Activated CD8-positive, alpha-beta memory T cell treated with anti-CD3 and anti-CD28 coated beads for 36 hours (primary cell): Measurements from ENCODE around the gene ISCA1. TPM values are rescaled to one million over a fixed set of nuclear protein-coding genes. Genes with fewer than 3 reads are reported as not detected.

ENCODE experiments used
- CTCF ChIA-PET: fragments of 350-600 bp; sonication (Branson Sonifier 250); formaldehyde crosslinking; loops from one replicate; lab custom pipeline; 2021; ENCODE audit warnings: antibody characterized with exemption; lab: Charles Lee
- POLR2A ChIA-PET: fragments of 350-600 bp; sonication (Branson Sonifier 250); formaldehyde crosslinking; loops from one replicate; lab custom pipeline; 2021; ENCODE audit warnings: antibody characterized with exemption; lab: Charles Lee
- total RNA-seq, 2 experiments: library from RNA; stranded (reverse); gene quantifications; one replicate each; pipeline ENCODE4 v1.2.3, GENCODE V29; 2021

ISCA1 gene
- total RNA-seq, 2 experiments from 2014 or later, result 36.3 TPM

DNA sequence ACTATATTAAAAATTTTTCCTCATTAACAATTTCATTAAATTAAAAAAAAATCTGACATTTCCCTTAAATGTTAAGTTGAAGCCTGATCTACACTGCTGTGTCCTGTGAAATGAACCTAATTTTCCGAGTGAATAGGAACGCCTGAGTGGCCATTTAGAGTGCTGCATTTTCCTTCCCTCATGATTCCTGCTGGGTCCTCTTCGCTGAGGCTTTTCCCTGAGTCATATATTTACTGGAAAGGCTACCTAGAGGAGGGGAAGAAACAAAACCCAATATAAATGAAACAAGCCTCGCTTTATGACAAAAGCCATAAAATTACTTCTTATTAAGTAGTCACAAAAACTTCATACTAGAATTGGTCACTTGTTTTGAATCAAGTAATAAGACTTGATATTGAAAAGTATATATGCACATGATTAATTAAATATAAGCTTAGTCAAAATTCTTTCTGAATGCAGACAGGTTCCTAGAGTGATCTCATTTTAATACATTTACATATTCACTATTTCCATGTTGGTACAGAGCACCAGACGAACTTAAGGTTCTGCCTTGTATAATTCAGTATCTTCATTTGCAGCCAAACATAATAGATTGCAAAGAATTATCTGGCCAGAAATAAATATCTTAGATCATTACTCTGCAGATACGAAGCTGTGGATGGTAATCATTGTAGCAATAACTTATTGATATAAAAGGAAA, 6.3 kb upstream of the ISCA1 start:
- ChIA-PET POLR2A (no interaction called here), CTCF (no interaction called here)

GRCh38 chr9:86287013-86287412, 4.7 kb upstream of the ISCA1 start:
- ChIA-PET CTCF (no interaction called here), POLR2A (no interaction called here)

DNA sequence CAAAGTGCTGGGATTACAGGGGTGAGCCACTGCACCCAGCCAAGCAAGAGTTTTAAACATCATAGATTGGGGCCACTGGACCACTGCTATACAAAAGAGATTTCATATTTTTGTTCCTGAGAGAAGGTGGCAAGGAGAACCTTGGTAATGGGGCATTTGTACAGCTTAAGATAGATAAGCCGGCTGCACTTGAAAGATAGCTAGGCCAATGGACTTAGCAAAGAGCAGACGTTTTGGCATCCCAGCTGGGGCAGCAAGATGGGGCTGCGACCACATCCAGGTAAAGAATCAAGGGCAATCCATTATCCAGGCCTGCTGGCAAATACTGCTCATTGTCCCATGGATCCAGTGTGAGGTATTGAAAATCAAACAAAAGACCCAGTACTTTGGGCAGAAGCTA, 3.9 kb upstream of the ISCA1 start:
- ChIA-PET CTCF (no interaction called here), POLR2A (no interaction called here)

GRCh38 chr9:86285261-86285660, 2.9 kb upstream of the ISCA1 start:
- POLR2A ChIA-PET, result no interaction called here
- CTCF ChIA-PET, result no interaction called here

DNA sequence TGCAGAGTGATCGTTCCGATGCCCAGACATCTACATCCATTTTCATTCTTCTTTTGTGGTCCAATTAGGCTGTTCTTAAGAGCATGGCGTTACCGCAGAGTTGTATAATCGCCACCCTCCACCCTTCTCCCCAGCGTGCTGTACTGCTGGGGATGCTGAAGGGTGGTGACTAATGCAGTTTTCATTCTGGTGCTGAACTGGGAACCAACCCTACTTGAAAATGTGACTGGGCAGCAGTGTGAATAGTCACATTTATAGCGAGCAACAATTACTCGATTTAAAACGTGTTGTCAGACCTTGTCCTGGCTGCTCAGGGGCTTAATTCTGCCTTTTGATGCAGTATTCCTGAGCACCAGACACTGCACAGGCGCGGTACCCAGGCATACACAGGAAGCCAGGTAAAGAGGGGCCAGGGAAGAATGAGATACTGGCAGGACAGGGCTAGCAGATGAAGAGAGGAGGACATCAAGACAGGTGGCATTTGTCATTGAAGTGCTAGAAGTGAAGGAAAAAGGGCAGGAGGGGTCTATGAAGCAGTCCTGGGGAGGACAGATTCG, 719 bp upstream of the ISCA1 start:
- CTCF ChIA-PET, result interaction anchor here (1.0 to 2.6 kb wide), 2 partner anchors 55 to 82 kb away, joined by 4 to 10 read pairs; no protein-coding TSS in a partner anchor
- POLR2A ChIA-PET, result interaction anchor here (0.5 to 1.3 kb wide), 7 partner anchors 8 to 1692 kb away, joined by 3 to 8 read pairs (median 5); partner anchors contain the start of genes CDK20 and TUT7

DNA sequence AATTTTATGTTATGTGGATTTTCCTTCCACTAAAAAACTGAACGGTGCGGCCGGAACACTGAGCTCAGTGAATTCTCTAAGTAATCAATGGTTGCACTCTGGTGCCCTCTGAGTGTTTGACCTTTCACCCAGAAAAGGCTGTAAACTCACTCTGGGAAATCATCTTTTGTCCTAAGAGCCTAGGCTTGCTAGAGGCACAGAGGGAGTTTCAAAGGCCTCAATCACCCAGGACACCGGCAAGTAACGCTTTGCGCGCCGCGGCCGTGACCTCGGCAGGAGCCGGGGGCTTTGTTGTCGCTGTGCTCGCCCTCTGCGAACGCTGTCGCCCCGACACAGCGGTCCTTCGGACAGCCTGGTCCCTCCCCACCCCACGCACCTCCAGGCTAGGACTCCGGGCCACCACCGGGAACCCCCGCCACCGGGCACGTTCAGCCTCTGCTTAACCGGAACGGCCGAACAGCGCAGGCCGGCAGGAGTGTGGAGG, 703 bp downstream of the ISCA1 start:
- POLR2A ChIA-PET, result interaction anchor here (0.6 to 1.3 kb wide), 6 partner anchors 15 to 338 kb away, joined by 3 to 8 read pairs (median 4); partner anchors contain the start of gene TUT7
- CTCF ChIA-PET, result interaction anchor here (1.0 to 2.6 kb wide), 2 partner anchors 56 to 80 kb away, joined by 4 to 10 read pairs; no protein-coding TSS in a partner anchor

GRCh38 chr9:86280580-86280979, 1.8 kb downstream of the ISCA1 start:
- CTCF ChIA-PET, result no interaction called here
- POLR2A ChIA-PET, result interaction anchor here (0.7 kb wide), 1 partner anchor 180 kb away, joined by 13 read pairs; no protein-coding TSS in a partner anchor

GRCh38 chr9:86279839-86280238, 2.5 kb downstream of the ISCA1 start:
- ChIA-PET POLR2A (interaction anchor here (0.7 kb wide), 1 partner anchor 179 kb away, joined by 13 read pairs; no protein-coding TSS in a partner anchor), CTCF (no interaction called here)

- CTCF ChIA-PET, result interaction anchor here (0.6 kb wide), 1 partner anchor 267 kb away, joined by 4 read pairs; no protein-coding TSS in a partner anchor
- POLR2A ChIA-PET, result no interaction called here
These were observed 5.3 kb downstream of the ISCA1 start for GRCh38 chr9:86277072-86277471.

DNA sequence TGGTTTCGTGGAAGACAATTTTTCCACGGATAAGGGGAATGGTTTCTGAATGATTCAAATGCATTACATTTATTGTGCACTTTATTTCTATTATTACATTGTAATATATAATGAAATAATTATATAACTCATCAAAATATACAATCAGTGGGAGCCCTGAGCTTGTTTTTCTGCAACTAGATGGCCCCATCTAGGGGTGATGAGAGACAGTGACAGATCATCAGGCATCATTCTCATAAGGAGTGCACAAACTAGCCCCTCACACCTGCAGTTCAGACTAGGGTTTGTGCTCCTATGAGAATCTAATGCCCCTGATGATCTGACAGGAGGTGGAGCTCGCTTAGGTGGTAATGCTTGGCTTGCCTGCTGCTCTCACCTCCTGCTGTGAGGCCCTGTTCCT, 6.4 kb downstream of the ISCA1 start:
- ChIA-PET CTCF (interaction anchor here (0.6 kb wide), 1 partner anchor 9 kb away, joined by 5 read pairs; no protein-coding TSS in a partner anchor), POLR2A (no interaction called here)

DNA sequence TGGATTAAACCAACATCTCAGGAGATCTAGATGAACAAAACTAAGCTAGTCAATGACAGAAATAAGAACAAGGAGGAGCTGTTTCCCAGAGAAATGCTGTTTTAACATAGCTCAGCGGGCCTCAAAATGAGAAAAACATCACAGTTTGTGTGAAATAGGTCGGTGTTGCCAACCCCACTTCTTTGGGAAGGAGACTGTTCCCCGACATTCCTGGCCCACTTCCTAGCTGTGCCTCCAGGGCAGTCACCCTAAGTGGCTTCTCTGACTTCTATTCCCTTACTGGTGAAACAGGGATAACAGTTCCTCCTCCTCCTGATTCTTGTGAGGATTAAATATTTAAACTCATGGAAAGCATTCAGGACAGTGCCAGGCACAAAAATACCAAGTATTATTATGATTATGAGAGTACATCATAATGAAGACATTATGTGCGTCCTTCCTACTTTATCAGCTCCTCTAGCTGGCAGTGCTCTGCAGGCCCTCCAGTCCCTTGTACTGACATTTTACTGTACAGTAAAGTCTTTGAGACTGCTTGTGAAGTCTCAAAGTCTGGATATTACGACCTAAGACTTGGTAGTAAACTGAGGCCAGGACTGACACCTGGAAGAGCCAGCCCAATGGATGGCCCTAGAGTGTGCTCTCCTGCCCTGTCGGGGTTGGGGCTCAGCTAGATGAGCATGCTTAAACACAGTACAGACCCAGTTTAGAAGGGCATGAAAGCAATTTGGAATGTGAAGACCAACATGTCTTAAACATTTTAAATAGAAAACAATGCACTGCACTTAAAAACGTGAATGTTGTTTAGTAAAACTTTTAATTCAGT, 7.3 kb downstream of the ISCA1 start:
- ChIA-PET POLR2A (no interaction called here), CTCF (interaction anchor here (0.6 kb wide), 1 partner anchor 8 kb away, joined by 5 read pairs; no protein-coding TSS in a partner anchor)

DNA sequence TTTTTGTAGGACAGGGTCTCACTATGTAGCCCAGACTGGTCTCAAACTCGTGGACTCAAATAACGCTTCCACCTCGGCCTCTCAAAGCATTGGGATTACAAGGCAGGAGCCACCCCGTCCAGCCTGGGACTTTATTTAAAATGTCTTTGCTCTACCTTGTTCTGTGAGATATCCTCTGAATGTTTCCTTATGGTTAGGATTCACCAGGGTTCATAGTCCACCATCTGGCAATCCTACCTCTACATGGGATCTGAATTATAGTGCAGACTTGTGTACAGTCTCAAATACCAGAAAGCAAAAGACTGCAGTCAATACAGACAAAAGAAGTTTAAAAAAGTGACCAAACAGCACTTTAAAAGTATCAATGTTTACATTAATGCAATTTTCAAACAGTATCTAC, 10.1 kb downstream of the ISCA1 start:
- POLR2A ChIA-PET, result no interaction called here
- CTCF ChIA-PET, result no interaction called here

DNA sequence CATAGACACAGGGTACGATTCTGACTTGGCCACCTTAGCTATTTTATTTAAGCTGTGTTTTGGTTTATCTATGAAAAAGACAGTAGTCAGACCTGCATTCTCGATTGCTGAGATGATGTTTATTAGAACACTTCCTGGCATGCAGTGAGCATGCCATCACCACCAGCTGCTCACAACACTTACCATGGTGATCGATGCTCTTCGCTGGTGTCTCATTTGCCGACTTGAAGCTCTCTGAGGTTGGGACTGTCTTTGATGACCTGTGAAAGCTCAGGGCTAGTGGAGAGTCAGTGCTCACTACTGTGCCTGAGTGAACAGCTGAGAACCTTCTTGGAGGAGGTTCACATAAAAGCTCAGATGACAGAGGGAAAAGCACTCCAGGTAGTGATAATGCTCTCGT, 18.5 kb downstream of the ISCA1 start:
- CTCF ChIA-PET, result no interaction called here
- POLR2A ChIA-PET, result no interaction called here

GRCh38 chr9:86262492-86262891, 19.8 kb downstream of the ISCA1 start:
- POLR2A ChIA-PET, result no interaction called here
- CTCF ChIA-PET, result no interaction called here

DNA sequence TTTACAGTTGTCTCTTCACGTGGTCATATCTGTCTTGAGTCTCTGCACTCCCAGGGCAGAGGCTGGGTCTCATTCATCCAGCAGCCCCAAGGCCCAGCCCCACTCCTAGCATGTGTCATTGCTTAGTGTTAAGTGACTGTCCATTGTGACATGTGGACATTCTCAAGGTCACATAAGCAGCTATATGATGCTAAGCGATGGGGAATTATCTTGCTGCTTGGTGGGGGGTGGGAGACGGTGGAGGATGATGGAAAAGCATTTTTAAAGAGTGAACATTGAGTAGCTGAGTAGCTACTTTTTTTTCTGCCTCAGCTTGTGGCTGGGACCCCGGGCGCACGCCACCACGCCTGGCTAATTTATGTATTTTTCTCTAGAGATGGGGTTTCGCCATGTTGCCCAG, 22.8 kb downstream of the ISCA1 start, which contains the start of gene C9orf153:
Gene C9orf153 (minus strand): TSS at position 101 of the 400 bp plus-strand sequence. CDS start 30,054 bp downstream, outside the sequence.
- CTCF ChIA-PET, result no interaction called here
- POLR2A ChIA-PET, result no interaction called here

- POLR2A ChIA-PET, result no interaction called here
- CTCF ChIA-PET, result no interaction called here
These were observed 24.9 kb downstream of the ISCA1 start for GRCh38 chr9:86257391-86257790.

DNA sequence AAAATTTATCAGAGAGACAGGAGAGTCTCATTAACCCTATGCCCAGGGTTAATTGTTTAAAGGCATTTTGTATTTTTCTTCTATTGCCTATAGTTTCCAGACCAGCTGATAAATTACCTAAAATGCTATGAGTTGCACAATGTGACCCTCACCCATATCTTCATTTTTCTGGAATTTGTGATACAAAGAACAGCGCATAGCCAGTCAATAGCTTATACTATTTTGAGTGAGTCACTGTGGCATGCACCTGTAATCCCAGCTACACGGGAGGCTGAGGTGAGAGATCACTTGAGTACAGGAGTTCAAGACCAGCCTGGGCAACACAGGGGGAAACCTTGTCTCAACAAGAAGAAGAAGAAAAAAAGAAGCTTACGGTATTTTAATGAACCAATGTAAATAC, 25.7 kb downstream of the ISCA1 start:
- POLR2A ChIA-PET, result no interaction called here
- CTCF ChIA-PET, result no interaction called here

- CTCF ChIA-PET, result no interaction called here
These were observed 28.8 kb downstream of the ISCA1 start for GRCh38 chr9:86253577-86253976.

GRCh38 chr9:86252870-86253269, 29.5 kb downstream of the ISCA1 start:
- POLR2A ChIA-PET, result no interaction called here
- CTCF ChIA-PET, result no interaction called here

More at GRCh38 chr9:86253577-86253976, 28.8 kb downstream of the ISCA1 start:
- POLR2A ChIA-PET, result no interaction called here
